ENCODE results near the gene NKG7. TPM values are rescaled to one million over a fixed set of nuclear protein-coding genes. Genes with fewer than 3 reads are reported as not detected.

The NKG7 gene
- total RNA-seq, 4 donors from 2014 or later: 0.58 to 2.0 (median 0.67) TPM; not detected in 1

- ATAC-seq: no peak
- Histone ChIP-seq H3K27me3 (no peaks in the 10 kb centered on the region), H3K27ac (no peak overlapping the region), H3K4me1 (no peaks in the 10 kb centered on the region), H3K9me3 (peaks cover 0 to 12% (median 0%) of the 10 kb centered on the region in 3 donors), H3K4me3 (no peak overlapping the region), H3K36me3 (no peaks in the 10 kb centered on the region)
- no peak for TF ChIP-seq POLR2A (IDR thresholded peaks at IDR 0.05)
- TF ChIP-seq, protein P1, sequence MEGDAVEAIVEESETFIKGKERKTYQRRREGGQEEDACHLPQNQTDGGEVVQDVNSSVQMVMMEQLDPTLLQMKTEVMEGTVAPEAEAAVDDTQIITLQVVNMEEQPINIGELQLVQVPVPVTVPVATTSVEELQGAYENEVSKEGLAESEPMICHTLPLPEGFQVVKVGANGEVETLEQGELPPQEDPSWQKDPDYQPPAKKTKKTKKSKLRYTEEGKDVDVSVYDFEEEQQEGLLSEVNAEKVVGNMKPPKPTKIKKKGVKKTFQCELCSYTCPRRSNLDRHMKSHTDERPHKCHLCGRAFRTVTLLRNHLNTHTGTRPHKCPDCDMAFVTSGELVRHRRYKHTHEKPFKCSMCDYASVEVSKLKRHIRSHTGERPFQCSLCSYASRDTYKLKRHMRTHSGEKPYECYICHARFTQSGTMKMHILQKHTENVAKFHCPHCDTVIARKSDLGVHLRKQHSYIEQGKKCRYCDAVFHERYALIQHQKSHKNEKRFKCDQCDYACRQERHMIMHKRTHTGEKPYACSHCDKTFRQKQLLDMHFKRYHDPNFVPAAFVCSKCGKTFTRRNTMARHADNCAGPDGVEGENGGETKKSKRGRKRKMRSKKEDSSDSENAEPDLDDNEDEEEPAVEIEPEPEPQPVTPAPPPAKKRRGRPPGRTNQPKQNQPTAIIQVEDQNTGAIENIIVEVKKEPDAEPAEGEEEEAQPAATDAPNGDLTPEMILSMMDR (IDR thresholded peaks at IDR 0.05): no peak
- no peak for TF ChIP-seq EP300 (IDR thresholded peaks at IDR 0.05)
- no peak for TF ChIP-seq POLR2AphosphoS5 (IDR thresholded peaks at IDR 0.05)
- 40 to 60% methylated on average over 1 of the region's 2 CpGs for WGBS, 2 donors (ENCODE audit: low coverage in 1 of 2)
These were observed 5.0 kb upstream of the NKG7 start for GRCh38 chr19:51377422-51377821.

DNA sequence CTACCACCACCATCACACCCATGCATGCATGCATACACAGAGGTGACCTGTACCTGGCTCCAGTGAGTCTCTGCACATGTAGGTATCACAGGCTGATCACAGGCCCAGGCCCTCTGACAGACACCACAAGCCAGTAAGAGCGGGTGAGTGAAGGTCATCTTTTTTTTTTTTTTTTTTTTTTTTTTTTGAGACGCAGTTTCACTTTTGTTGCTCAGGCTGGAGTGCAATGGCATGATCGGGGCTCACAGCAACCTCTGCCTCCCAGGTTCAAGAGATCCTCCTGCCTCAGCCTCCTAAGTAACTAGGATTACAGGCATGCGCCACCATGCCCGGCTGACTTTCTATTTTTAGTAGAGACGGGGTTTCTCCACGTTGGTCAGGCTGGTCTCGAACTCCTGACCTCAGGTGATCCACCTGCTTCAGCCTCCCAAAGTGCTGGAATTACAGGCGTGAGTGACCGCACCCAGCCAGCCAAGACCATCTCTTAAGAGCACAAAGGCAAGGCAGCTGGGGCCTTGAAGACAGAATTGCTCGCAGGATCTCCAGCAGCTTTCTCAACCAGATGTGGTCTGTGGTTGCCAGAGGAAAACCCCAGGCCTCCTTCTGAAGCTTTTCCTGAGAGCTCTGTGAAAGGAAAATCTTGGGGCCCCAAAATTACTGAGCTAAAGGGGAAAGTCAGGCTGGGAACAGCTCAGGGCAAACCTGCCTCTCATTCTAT lies 3.2 kb upstream of the NKG7 start:
- WGBS, 2 donors (ENCODE audit: low coverage in 1 of 2): 75% methylated on average over 3 of the region's 11 CpGs; no CpG with 5 or more reads in 1 of the 2 donors
- Histone ChIP-seq H3K4me3 (no peak overlapping the region), H3K9me3 (no peaks in the 10 kb centered on the region), H3K36me3 (no peaks in the 10 kb centered on the region), H3K27me3 (no peaks in the 10 kb centered on the region), H3K27ac (no peak overlapping the region), H3K4me1 (no peaks in the 10 kb centered on the region)
- ATAC-seq: no peak
- TF ChIP-seq EP300 (IDR thresholded peaks at IDR 0.05) (no peak), POLR2AphosphoS5 (IDR thresholded peaks at IDR 0.05) (no peak), POLR2A (IDR thresholded peaks at IDR 0.05) (no peak)
- TF ChIP-seq, protein P1 (IDR thresholded peaks at IDR 0.05): no peak

DNA sequence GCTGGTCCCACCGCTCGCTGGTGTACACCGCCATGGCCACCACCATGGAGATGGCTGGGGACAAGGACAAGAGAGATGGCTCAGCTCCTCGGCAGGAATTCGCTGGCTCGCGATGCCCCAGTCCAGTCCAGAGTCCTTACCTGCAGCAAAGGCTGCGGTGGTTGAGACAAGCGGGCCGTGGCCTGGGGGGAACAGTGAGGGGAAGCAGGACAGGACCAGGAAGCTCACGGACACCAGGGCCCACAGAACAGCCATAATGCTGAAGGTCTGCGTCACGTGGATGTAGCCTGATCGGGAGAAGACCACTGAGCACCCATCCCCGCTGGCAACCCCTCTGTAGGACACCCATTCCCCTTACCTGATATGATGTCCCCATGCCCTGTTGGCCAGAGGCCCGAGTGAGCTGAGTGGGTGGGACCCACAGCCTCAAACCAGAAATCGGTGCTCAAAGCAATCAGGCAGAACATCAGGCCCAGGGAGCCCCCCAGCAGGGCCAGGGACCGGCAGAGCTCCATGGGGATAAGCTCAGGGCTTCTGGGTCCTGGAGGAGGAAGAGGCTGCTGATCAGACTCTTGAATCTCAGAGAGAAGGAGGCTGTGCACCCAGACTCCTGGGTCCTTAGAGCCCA lies 319 bp downstream of the NKG7 start:
- Histone ChIP-seq H3K4me1 (peaks cover 0 to 9% (median 5%) of the 10 kb centered on the region in 3 donors), H3K4me3 (no peak overlapping the region), H3K9me3 (no peaks in the 10 kb centered on the region), H3K27ac (no peak overlapping the region), H3K27me3 (no peaks in the 10 kb centered on the region), H3K36me3 (no peaks in the 10 kb centered on the region)
- no peak for ATAC-seq
- no peak for TF ChIP-seq POLR2A (IDR thresholded peaks at IDR 0.05)
- no CpG with 5 or more reads among the region's 18 CpGs for WGBS, 2 donors (ENCODE audit: low coverage in 1 of 2)

- no peaks in the 10 kb centered on the region for H3K9me3 ChIP-seq
- WGBS, 2 donors (ENCODE audit: low coverage in 1 of 2): 60 to 100% methylated on average over 2 to 7 of the region's 8 CpGs
- H3K4me1 ChIP-seq: peaks cover 0 to 9% (median 5%) of the 10 kb centered on the region in 3 donors
- no peak for ATAC-seq
- no peaks in the 10 kb centered on the region for H3K27me3 ChIP-seq
- no peaks in the 10 kb centered on the region for H3K36me3 ChIP-seq
- no peak overlapping the region for H3K4me3 ChIP-seq
- TF ChIP-seq POLR2A (IDR thresholded peaks at IDR 0.05) (no peak), EP300 (IDR thresholded peaks at IDR 0.05) (no peak), POLR2AphosphoS5 (IDR thresholded peaks at IDR 0.05) (no peak)
- TF ChIP-seq, protein P1 (IDR thresholded peaks at IDR 0.05): no peak
- H3K27ac ChIP-seq: no peak overlapping the region
These were observed 1.2 kb downstream of the NKG7 start for GRCh38 chr19:51371186-51371690.

GRCh38 chr19:51370230-51370629 lies 2.2 kb downstream of the NKG7 start:
- Histone ChIP-seq H3K27me3 (no peaks in the 10 kb centered on the region), H3K4me1 (peaks cover 0 to 15% (median 8%) of the 10 kb centered on the region in 3 donors), H3K4me3 (no peak overlapping the region), H3K27ac (no peak overlapping the region), H3K36me3 (no peaks in the 10 kb centered on the region), H3K9me3 (no peaks in the 10 kb centered on the region)
- WGBS, 2 donors (ENCODE audit: low coverage in 1 of 2): 58 to 62% methylated on average over 3 to 4 of the region's 4 CpGs
- TF ChIP-seq POLR2A (IDR thresholded peaks at IDR 0.05): no peak
- no peak for TF ChIP-seq EP300 (IDR thresholded peaks at IDR 0.05)
- TF ChIP-seq POLR2AphosphoS5 (IDR thresholded peaks at IDR 0.05): no peak
- TF ChIP-seq, protein P1 (IDR thresholded peaks at IDR 0.05): no peak
- ATAC-seq: no peak

Data from gastroesophageal sphincter (tissue), 4 donors.